Measurements from ENCODE around the gene EPS8. TPM values are rescaled to one million over a fixed set of nuclear protein-coding genes. Genes with fewer than 3 reads are reported as not detected.
A peak's percentile ranks its signal among the peaks of the same experiment; 100 is the strongest.

The EPS8 gene
- total RNA-seq, 1 donor from 2014 or later, result 2.8 TPM

- Mint-ChIP-seq H3K36me3 (ENCODE audit: low read depth) (peaks cover 3% of the 10 kb centered on the region), H3K27ac (no peak overlapping the region), H3K4me1 (ENCODE audit: low read depth) (peaks cover 38% of the 10 kb centered on the region), H3K9me3 (no peaks in the 10 kb centered on the region), H3K27me3 (ENCODE audit: low read depth) (no peaks in the 10 kb centered on the region), H3K4me3 (ENCODE audit: low read depth) (no peak overlapping the region)
- intact Hi-C loops (cut with micrococcal nuclease), result loop anchor here (5.0 kb wide), 2 partner anchors 85 to 170 kb away; partner anchors contain the start of gene EPS8
- no peak for DNase-seq (ENCODE audit: low spot score)
Measured at GRCh38 chr12:15702276-15702675, 86.9 kb downstream of the EPS8 start.

- intact Hi-C loops (cut with micrococcal nuclease), result loop anchor here (2.0 to 5.0 kb wide), 6 partner anchors 86 to 257 kb away; partner anchors contain the start of gene EPS8
- Mint-ChIP-seq H3K4me1 (ENCODE audit: low read depth) (peaks cover 41% of the 10 kb centered on the region), H3K9me3 (no peaks in the 10 kb centered on the region), H3K4me3 (ENCODE audit: low read depth) (no peak overlapping the region), H3K36me3 (ENCODE audit: low read depth) (peaks cover 3% of the 10 kb centered on the region), H3K27ac (peak overlapping the region; percentile 84), H3K27me3 (ENCODE audit: low read depth) (no peaks in the 10 kb centered on the region)
- no peak for DNase-seq (ENCODE audit: low spot score)
Measured at GRCh38 chr12:15701631-15702156, 87.5 kb downstream of the EPS8 start.

GRCh38 chr12:15701206-15701605 is 88.0 kb downstream of the EPS8 start:
- H3K36me3 Mint-ChIP-seq (ENCODE audit: low read depth), result peaks cover 3% of the 10 kb centered on the region
- intact Hi-C loops (cut with micrococcal nuclease), result loop anchor here (2.0 to 5.0 kb wide), 6 partner anchors 86 to 256 kb away; partner anchors contain the start of gene EPS8
- peak overlapping the region; percentile 84 for H3K27ac Mint-ChIP-seq
- no peak for DNase-seq (ENCODE audit: low spot score)
- H3K9me3 Mint-ChIP-seq, result no peaks in the 10 kb centered on the region
- no peaks in the 10 kb centered on the region for H3K27me3 Mint-ChIP-seq (ENCODE audit: low read depth)
- no peak overlapping the region for H3K4me3 Mint-ChIP-seq (ENCODE audit: low read depth)
- peaks cover 41% of the 10 kb centered on the region for H3K4me1 Mint-ChIP-seq (ENCODE audit: low read depth)

GRCh38 chr12:15700595-15700994 is 88.6 kb downstream of the EPS8 start:
- peaks cover 3% of the 10 kb centered on the region for H3K36me3 Mint-ChIP-seq (ENCODE audit: low read depth)
- no peak for DNase-seq (ENCODE audit: low spot score)
- H3K4me3 Mint-ChIP-seq (ENCODE audit: low read depth), result peak overlapping the region; percentile 59
- intact Hi-C loops (cut with micrococcal nuclease), result loop anchor here (2.0 to 5.0 kb wide), 6 partner anchors 87 to 256 kb away; partner anchors contain the start of gene EPS8
- no peaks in the 10 kb centered on the region for H3K9me3 Mint-ChIP-seq
- peak overlapping the region; percentile 84 for H3K27ac Mint-ChIP-seq
- no peaks in the 10 kb centered on the region for H3K27me3 Mint-ChIP-seq (ENCODE audit: low read depth)
- peaks cover 40% of the 10 kb centered on the region for H3K4me1 Mint-ChIP-seq (ENCODE audit: low read depth)

GRCh38 chr12:15699886-15700285 is 89.3 kb downstream of the EPS8 start:
- Mint-ChIP-seq H3K27me3 (ENCODE audit: low read depth) (no peaks in the 10 kb centered on the region), H3K9me3 (no peaks in the 10 kb centered on the region), H3K4me1 (ENCODE audit: low read depth) (peaks cover 40% of the 10 kb centered on the region), H3K4me3 (ENCODE audit: low read depth) (peak overlapping the region; percentile 8), H3K36me3 (ENCODE audit: low read depth) (peaks cover 3% of the 10 kb centered on the region), H3K27ac (peak overlapping the region; percentile 67)
- intact Hi-C loops (cut with micrococcal nuclease), result loop anchor here (2.0 to 5.0 kb wide), 6 partner anchors 87 to 255 kb away; partner anchors contain the start of gene EPS8
- DNase-seq (ENCODE audit: low spot score), result no peak

- Mint-ChIP-seq H3K4me3 (ENCODE audit: low read depth) (no peak overlapping the region), H3K36me3 (ENCODE audit: low read depth) (peaks cover 3% of the 10 kb centered on the region), H3K9me3 (no peaks in the 10 kb centered on the region), H3K27ac (no peak overlapping the region), H3K4me1 (ENCODE audit: low read depth) (peaks cover 40% of the 10 kb centered on the region), H3K27me3 (ENCODE audit: low read depth) (no peaks in the 10 kb centered on the region)
- DNase-seq (ENCODE audit: low spot score), result no peak
- intact Hi-C loops (cut with micrococcal nuclease), result no loop called here
Measured at GRCh38 chr12:15698377-15698871, 90.8 kb downstream of the EPS8 start.

- no peak for DNase-seq (ENCODE audit: low spot score)
- peaks cover 3% of the 10 kb centered on the region for H3K36me3 Mint-ChIP-seq (ENCODE audit: low read depth)
- H3K27me3 Mint-ChIP-seq (ENCODE audit: low read depth), result peaks cover 4% of the 10 kb centered on the region
- intact Hi-C loops (cut with micrococcal nuclease), result no loop called here
- no peak overlapping the region for H3K27ac Mint-ChIP-seq
- no peak overlapping the region for H3K4me3 Mint-ChIP-seq (ENCODE audit: low read depth)
- H3K4me1 Mint-ChIP-seq (ENCODE audit: low read depth), result peaks cover 38% of the 10 kb centered on the region
- H3K9me3 Mint-ChIP-seq, result no peaks in the 10 kb centered on the region
Measured at GRCh38 chr12:15697201-15697600, 92.0 kb downstream of the EPS8 start.

- DNase-seq (ENCODE audit: low spot score), result no peak
- Mint-ChIP-seq H3K9me3 (no peaks in the 10 kb centered on the region), H3K4me1 (ENCODE audit: low read depth) (peaks cover 9% of the 10 kb centered on the region), H3K36me3 (ENCODE audit: low read depth) (peaks cover 2% of the 10 kb centered on the region), H3K27ac (no peak overlapping the region), H3K4me3 (ENCODE audit: low read depth) (no peak overlapping the region), H3K27me3 (ENCODE audit: low read depth) (peaks cover 6% of the 10 kb centered on the region)
- intact Hi-C loops (cut with micrococcal nuclease), result no loop called here
Measured at GRCh38 chr12:15693228-15693911, 95.8 kb downstream of the EPS8 start.

- intact Hi-C loops (cut with micrococcal nuclease), result no loop called here
- no peak overlapping the region for H3K4me3 Mint-ChIP-seq (ENCODE audit: low read depth)
- H3K27ac Mint-ChIP-seq, result no peak overlapping the region
- peaks cover 8% of the 10 kb centered on the region for H3K4me1 Mint-ChIP-seq (ENCODE audit: low read depth)
- no peaks in the 10 kb centered on the region for H3K9me3 Mint-ChIP-seq
- peaks cover 9% of the 10 kb centered on the region for H3K27me3 Mint-ChIP-seq (ENCODE audit: low read depth)
- no peak for DNase-seq (ENCODE audit: low spot score)
- H3K36me3 Mint-ChIP-seq (ENCODE audit: low read depth), result no peaks in the 10 kb centered on the region
Measured at GRCh38 chr12:15691388-15691787, 97.8 kb downstream of the EPS8 start.

- H3K4me3 Mint-ChIP-seq (ENCODE audit: low read depth), result no peak overlapping the region
- intact Hi-C loops (cut with micrococcal nuclease), result no loop called here
- peaks cover 9% of the 10 kb centered on the region for H3K27me3 Mint-ChIP-seq (ENCODE audit: low read depth)
- peaks cover 8% of the 10 kb centered on the region for H3K4me1 Mint-ChIP-seq (ENCODE audit: low read depth)
- no peak for DNase-seq (ENCODE audit: low spot score)
- H3K27ac Mint-ChIP-seq, result no peak overlapping the region
- no peaks in the 10 kb centered on the region for H3K9me3 Mint-ChIP-seq
- H3K36me3 Mint-ChIP-seq (ENCODE audit: low read depth), result no peaks in the 10 kb centered on the region
Measured at GRCh38 chr12:15690320-15690719, 98.9 kb downstream of the EPS8 start.

GRCh38 chr12:15689751-15690191 is 99.4 kb downstream of the EPS8 start:
- H3K36me3 Mint-ChIP-seq (ENCODE audit: low read depth), result no peaks in the 10 kb centered on the region
- peaks cover 10% of the 10 kb centered on the region for H3K4me1 Mint-ChIP-seq (ENCODE audit: low read depth)
- DNase-seq (ENCODE audit: low spot score), result no peak
- no peak overlapping the region for H3K4me3 Mint-ChIP-seq (ENCODE audit: low read depth)
- no peaks in the 10 kb centered on the region for H3K9me3 Mint-ChIP-seq
- peaks cover 12% of the 10 kb centered on the region for H3K27me3 Mint-ChIP-seq (ENCODE audit: low read depth)
- intact Hi-C loops (cut with micrococcal nuclease), result no loop called here
- H3K27ac Mint-ChIP-seq, result no peak overlapping the region

- Mint-ChIP-seq H3K27ac (no peak overlapping the region), H3K4me1 (ENCODE audit: low read depth) (peaks cover 10% of the 10 kb centered on the region), H3K27me3 (ENCODE audit: low read depth) (peaks cover 12% of the 10 kb centered on the region), H3K36me3 (ENCODE audit: low read depth) (no peaks in the 10 kb centered on the region), H3K9me3 (no peaks in the 10 kb centered on the region), H3K4me3 (ENCODE audit: low read depth) (no peak overlapping the region)
- intact Hi-C loops (cut with micrococcal nuclease), result no loop called here
- DNase-seq (ENCODE audit: low spot score), result no peak
Measured at GRCh38 chr12:15688838-15689625, 100.2 kb downstream of the EPS8 start.

All from activated T-helper 2 cell treated with anti-CD3 and anti-CD28 coated beads, Interferon-gamma antibody, Interleukin-2, Interleukin-4, amounts not matched to agents 10 μg/mL and 5 μg/mL and 100 μg/mL, durations not matched to agents 14 hours and 24 hours and 36 hours (primary cell).